Osteoblast (primary cell): Measurements from ENCODE around the gene SPTBN1. TPM values are rescaled to one million over a fixed set of nuclear protein-coding genes. Genes with fewer than 3 reads are reported as not detected.

ENCODE experiments used
- DNase-seq: peaks from one replicate; pipeline ENCODE4 v3.0.0; 2011; ENCODE audit warnings: low spot score, mixed read lengths; ENCODE audit not compliant: insufficient read length; ENCODE audit errors: missing footprints
- H2AFZ ChIP-seq: 2 replicates; pipeline ENCODE4 v1.6.0; 2011; ENCODE audit warnings: mild to moderate bottlenecking, low read length
- H3K27ac ChIP-seq: 2 replicates; pipeline ENCODE4 v1.5.1; 2011; ENCODE audit warnings: mild to moderate bottlenecking, low read depth, low read length, moderate library complexity
- H3K27me3 ChIP-seq: 2 replicates; pipeline ENCODE4 v1.6.0; 2012; ENCODE audit warnings: mild to moderate bottlenecking, control low read depth, inconsistent platforms, low read length, moderate library complexity; ENCODE audit not compliant: insufficient read depth
- H3K36me3 ChIP-seq: 2 replicates; pipeline ENCODE4 v1.5.1; 2011; ENCODE audit warnings: mild to moderate bottlenecking, low read length, control low read depth, moderate library complexity; ENCODE audit not compliant: insufficient read depth
- H3K4me1 ChIP-seq: 2 replicates; pipeline ENCODE4 v1.5.1; 2011; ENCODE audit warnings: mild to moderate bottlenecking, low read length, control low read depth, moderate library complexity; ENCODE audit not compliant: insufficient read depth
- H3K4me2 ChIP-seq: 2 replicates; pipeline ENCODE4 v1.6.0; 2011; ENCODE audit warnings: mild to moderate bottlenecking, low read length; ENCODE audit not compliant: insufficient read depth
- H3K4me3 ChIP-seq: fragments of 200-600 bp; sonication (generic); 3 replicates; pipeline ENCODE4 v1.5.1; 2012; ENCODE audit warnings: mild to moderate bottlenecking, low read length, inconsistent platforms; ENCODE audit not compliant: insufficient read depth
- H3K79me2 ChIP-seq: 2 replicates; pipeline ENCODE4 v1.6.0; 2012; ENCODE audit warnings: mild to moderate bottlenecking, low read length, control low read depth, inconsistent platforms; ENCODE audit not compliant: insufficient read depth
- H3K9me3 ChIP-seq: 2 replicates; pipeline ENCODE4 v1.5.1; 2011; ENCODE audit warnings: low read depth, low read length, control low read depth
- H4K20me1 ChIP-seq: 2 replicates; pipeline ENCODE4 v1.6.0; 2012; ENCODE audit warnings: mild to moderate bottlenecking, low read length, control low read depth; ENCODE audit not compliant: insufficient read depth
- total RNA-seq: library from RNA; depleted of rRNA; stranded (reverse); fragments of >200 nt; gene quantifications from 2 replicates; pipeline ENCODE4 v1.2.3, GENCODE V29; 2012
- TF ChIP-seq, protein P1 (sequence below): IDR thresholded peaks from 2 replicates; pipeline ENCODE4 v1.5.1; 2011; ENCODE audit warnings: mild to moderate bottlenecking, low read depth, low read length, moderate library complexity; ENCODE audit errors: extremely low read depth

Gene SPTBN1
- total RNA-seq, 1 donor = 249 TPM

DNA sequence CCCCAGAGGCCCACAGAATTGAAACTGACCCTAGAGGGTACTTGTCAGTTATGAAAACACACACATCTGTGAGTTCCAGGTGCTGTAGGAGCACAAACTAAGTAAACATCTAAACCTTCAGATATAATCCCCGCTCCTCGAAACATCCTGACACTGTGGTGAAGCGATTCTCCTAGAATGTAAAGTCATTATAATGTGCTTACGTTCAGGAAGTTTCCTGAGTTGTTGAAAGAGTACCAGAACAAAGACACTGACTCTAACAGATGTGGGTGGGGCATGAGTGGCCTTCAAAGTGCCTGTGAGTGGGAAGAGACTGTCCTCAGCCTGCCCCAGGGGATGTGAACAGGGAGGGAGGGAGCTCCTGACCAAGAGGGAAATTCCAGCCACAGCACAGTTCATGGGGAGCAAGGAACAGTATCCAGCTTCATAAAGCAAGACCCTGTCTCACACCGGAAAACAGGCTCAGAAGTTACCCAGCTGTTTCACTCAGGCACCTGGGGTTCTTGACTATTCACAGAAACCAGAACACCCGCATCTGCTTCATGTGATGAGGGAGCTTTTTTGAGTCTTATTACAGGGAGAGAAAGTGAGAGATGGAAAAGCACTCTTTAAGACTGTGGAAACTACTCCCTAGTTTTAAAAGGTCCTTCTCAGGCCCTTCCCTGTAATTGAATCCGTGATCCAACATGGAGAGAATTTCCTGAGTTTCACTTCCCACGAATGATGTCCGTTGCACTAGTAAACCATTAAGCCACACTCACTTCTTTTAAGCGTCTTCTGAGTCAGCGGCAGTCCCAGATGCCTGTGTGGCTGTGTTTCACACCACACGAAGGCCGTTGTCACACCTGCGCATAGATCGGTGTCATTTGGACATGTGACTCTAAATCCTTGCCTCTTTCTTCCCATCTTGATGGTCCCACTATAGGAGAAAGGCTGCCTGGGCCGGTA lies 178.7 kb downstream of the SPTBN1 start:
- peaks cover 63% of the 10 kb centered on the region for H3K79me2 ChIP-seq
- no peak overlapping the region for H2AFZ ChIP-seq
- peaks cover 50% of the 10 kb centered on the region for H3K4me1 ChIP-seq
- peak; percentile 66 for DNase-seq
- H3K9me3 ChIP-seq = no peaks in the 10 kb centered on the region
- H3K27me3 ChIP-seq = no peaks in the 10 kb centered on the region
- TF ChIP-seq, protein P1, sequence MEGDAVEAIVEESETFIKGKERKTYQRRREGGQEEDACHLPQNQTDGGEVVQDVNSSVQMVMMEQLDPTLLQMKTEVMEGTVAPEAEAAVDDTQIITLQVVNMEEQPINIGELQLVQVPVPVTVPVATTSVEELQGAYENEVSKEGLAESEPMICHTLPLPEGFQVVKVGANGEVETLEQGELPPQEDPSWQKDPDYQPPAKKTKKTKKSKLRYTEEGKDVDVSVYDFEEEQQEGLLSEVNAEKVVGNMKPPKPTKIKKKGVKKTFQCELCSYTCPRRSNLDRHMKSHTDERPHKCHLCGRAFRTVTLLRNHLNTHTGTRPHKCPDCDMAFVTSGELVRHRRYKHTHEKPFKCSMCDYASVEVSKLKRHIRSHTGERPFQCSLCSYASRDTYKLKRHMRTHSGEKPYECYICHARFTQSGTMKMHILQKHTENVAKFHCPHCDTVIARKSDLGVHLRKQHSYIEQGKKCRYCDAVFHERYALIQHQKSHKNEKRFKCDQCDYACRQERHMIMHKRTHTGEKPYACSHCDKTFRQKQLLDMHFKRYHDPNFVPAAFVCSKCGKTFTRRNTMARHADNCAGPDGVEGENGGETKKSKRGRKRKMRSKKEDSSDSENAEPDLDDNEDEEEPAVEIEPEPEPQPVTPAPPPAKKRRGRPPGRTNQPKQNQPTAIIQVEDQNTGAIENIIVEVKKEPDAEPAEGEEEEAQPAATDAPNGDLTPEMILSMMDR = no peak
- H4K20me1 ChIP-seq = no peaks in the 10 kb centered on the region
- peak overlapping the region; percentile 77 for H3K4me2 ChIP-seq
- H3K4me3 ChIP-seq = peak overlapping the region; percentile 49
- peaks cover 61% of the 10 kb centered on the region for H3K36me3 ChIP-seq
- peak overlapping the region; percentile 96 for H3K27ac ChIP-seq

DNA sequence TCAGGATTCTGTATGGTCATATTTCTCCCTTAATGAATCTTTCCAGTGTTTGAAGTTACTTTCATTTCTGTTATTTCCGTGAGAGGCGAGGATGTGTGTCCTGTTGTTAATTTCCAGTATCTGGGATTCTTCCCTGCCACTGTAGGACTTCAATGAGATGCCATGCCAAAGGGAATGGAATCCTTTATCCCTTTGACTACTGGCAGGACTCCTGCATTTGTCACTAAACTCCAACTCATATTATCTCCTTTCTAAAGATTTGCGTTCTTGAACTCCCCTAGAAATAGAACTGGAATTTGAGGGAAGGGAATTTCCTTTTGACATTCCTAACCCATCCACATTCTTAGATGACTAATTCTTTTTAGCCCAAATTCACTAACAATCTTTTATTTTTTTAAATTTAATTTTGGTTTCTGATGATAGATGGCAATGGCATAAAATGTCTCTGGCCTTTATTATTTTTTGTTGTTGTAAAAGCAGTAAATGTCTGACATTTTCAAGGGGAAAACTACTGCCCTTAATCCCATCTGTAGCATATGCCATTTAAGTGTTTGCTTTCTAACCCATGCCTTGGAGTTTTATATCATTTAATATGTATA lies 179.5 kb downstream of the SPTBN1 start:
- H3K27me3 ChIP-seq = no peaks in the 10 kb centered on the region
- no peak overlapping the region for H2AFZ ChIP-seq
- peak overlapping the region; percentile 77 for H3K4me2 ChIP-seq
- peak; percentile 86 for DNase-seq
- H3K4me3 ChIP-seq = peak overlapping the region; percentile 49
- no peaks in the 10 kb centered on the region for H3K9me3 ChIP-seq
- peaks cover 58% of the 10 kb centered on the region for H3K36me3 ChIP-seq
- peaks cover 45% of the 10 kb centered on the region for H3K4me1 ChIP-seq
- H4K20me1 ChIP-seq = no peaks in the 10 kb centered on the region
- TF ChIP-seq, protein P1 = no peak
- H3K27ac ChIP-seq = peak overlapping the region; percentile 96
- peaks cover 63% of the 10 kb centered on the region for H3K79me2 ChIP-seq

DNA sequence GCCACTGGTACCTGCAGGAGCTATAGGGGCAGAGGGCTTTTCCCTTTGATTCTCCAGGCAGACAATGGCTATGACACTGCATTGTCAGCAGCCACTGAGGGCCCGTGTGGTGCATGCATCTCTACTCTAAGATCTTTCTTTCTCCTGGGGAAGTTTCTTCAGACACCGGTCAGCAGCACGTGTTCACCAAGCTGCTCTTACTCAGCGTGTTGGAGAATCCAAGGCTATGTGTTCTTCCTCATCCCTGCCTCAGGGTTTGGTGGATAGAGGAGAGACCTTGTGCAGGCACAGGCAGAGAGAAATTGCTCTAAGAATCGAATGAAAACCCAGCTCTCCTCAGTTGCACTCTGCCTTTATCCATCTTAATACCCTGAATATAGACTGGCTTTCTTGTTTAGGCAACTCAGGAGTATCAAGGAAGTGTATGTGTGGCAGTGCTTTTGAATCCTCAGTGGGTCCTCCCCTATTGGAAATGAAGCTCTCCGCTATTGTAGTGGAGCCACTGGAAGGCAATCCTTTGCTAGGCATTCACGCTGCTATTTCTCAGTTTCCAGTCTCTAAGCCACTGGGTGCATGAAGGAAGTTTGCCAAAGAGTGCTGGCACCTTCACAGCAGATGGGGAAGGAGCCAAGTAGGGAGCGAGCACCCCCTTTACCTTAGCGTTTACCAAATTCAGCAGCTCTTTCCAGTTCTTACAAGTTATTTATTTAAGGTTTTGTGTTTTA lies 180.4 kb downstream of the SPTBN1 start:
- Histone ChIP-seq H2AFZ (no peak overlapping the region), H3K9me3 (no peaks in the 10 kb centered on the region), H3K79me2 (peaks cover 59% of the 10 kb centered on the region), H3K4me3 (no peak overlapping the region), H3K27me3 (no peaks in the 10 kb centered on the region), H3K27ac (peak overlapping the region; percentile 96), H3K4me1 (peaks cover 45% of the 10 kb centered on the region), H3K4me2 (no peak overlapping the region), H4K20me1 (no peaks in the 10 kb centered on the region), H3K36me3 (peaks cover 49% of the 10 kb centered on the region)
- no peak for DNase-seq
- TF ChIP-seq, protein P1 = no peak
